Mesendoderm (in vitro differentiated cells): ENCODE measurements around the gene ZNF70.

Source experiments
- DNase-seq: peaks from one replicate; pipeline ENCODE4 v3.0.0; 2013
- H2AK5ac ChIP-seq: 2 replicates; pipeline ENCODE4 v1.6.1; 2013; ENCODE audit warnings: low read length, inconsistent platforms
- H2BK120ac ChIP-seq: 2 replicates; pipeline ENCODE4 v1.6.1; 2013; ENCODE audit warnings: low read depth, mild to moderate bottlenecking, low read length, moderate library complexity, mixed read lengths
- H2BK15ac ChIP-seq: replicated peaks from 2 replicates; pipeline ENCODE4 v1.6.1; 2013; ENCODE audit warnings: low read depth, mild to moderate bottlenecking, moderate library complexity
- H2BK5ac ChIP-seq: 2 replicates; pipeline ENCODE4 v1.6.1; 2013; ENCODE audit warnings: low read length, inconsistent platforms
- H3K18ac ChIP-seq: 2 replicates; pipeline ENCODE4 v1.6.1; 2013; ENCODE audit warnings: mild to moderate bottlenecking, low read length, mixed read lengths
- H3K23ac ChIP-seq: one replicate; pipeline ENCODE4 v1.6.1; 2013; ENCODE audit warnings: low read length
- H3K27ac ChIP-seq: 2 replicates; pipeline ENCODE4 v1.5.1; 2013; ENCODE audit warnings: low read depth, mild to moderate bottlenecking, inconsistent platforms, low read length, moderate library complexity
- H3K27me3 ChIP-seq: 2 replicates; pipeline ENCODE4 v1.6.1; 2013; ENCODE audit warnings: low read length, control low read depth, mild to moderate bottlenecking, inconsistent platforms; ENCODE audit not compliant: insufficient read depth, poor library complexity
- H3K36me3 ChIP-seq: 2 replicates; pipeline ENCODE4 v1.6.1; 2013; ENCODE audit warnings: low read length, inconsistent platforms; ENCODE audit not compliant: control insufficient read depth, insufficient read depth
- H3K4ac ChIP-seq: one replicate; pipeline ENCODE4 v1.6.1; 2013; ENCODE audit warnings: low read depth, mild to moderate bottlenecking, low read length, moderate library complexity
- H3K4me1 ChIP-seq: 2 replicates; pipeline ENCODE4 v1.6.1; 2013; ENCODE audit warnings: low read depth, low read length, inconsistent platforms; ENCODE audit not compliant: control insufficient read depth
- H3K4me2 ChIP-seq: 2 replicates; pipeline ENCODE4 v1.6.1; 2013; ENCODE audit warnings: low read length
- H3K4me3 ChIP-seq: 2 replicates; pipeline ENCODE4 v1.5.1; 2013; ENCODE audit warnings: mild to moderate bottlenecking, low read length
- H3K56ac ChIP-seq: one replicate; pipeline ENCODE4 v1.6.1; 2013; ENCODE audit warnings: low read length
- H3K79me1 ChIP-seq: 2 replicates; pipeline ENCODE4 v1.6.1; 2013; ENCODE audit warnings: low read length, inconsistent platforms
- H3K79me2 ChIP-seq: 2 replicates; pipeline ENCODE4 v1.6.1; 2013; ENCODE audit warnings: mild to moderate bottlenecking, low read length; ENCODE audit not compliant: control insufficient read depth, insufficient read depth
- H3K9ac ChIP-seq: 2 replicates; pipeline ENCODE4 v1.6.1; 2013; ENCODE audit warnings: low read length, inconsistent platforms
- H4K5ac ChIP-seq: one replicate; pipeline ENCODE4 v1.6.1; 2013; ENCODE audit warnings: low read length
- H4K8ac ChIP-seq: one replicate; pipeline ENCODE4 v1.6.1; 2013; ENCODE audit warnings: low read depth, mild to moderate bottlenecking, control low read depth, low read length, moderate library complexity
- WGBS: extraction: QIAGEN DNeasy Blood & Tissue Kit; methylation state at CpG from one replicate; pipeline ENCODE4 v1.1.7; 2013; ENCODE audit warnings: low lambda C conversion rate, missing lambda C conversion rate; ENCODE audit not compliant: insufficient coverage; ENCODE audit errors: extremely low coverage; 5-methylcytosine and 5-hydroxymethylcytosine counted together

The ZNF70 gene

GRCh38 chr22:23753385-23753784 is 2.5 kb upstream of the ZNF70 start:
- Histone ChIP-seq H2BK15ac (no peak overlapping the region), H3K23ac (no peak overlapping the region), H3K9ac (no peak overlapping the region), H3K36me3 (no peaks in the 10 kb centered on the region), H2AK5ac (no peak overlapping the region), H3K56ac (no peak overlapping the region), H2BK5ac (no peak overlapping the region), H4K8ac (no peak overlapping the region), H2BK120ac (no peak overlapping the region), H3K4me2 (no peak overlapping the region), H3K4me1 (peaks cover 2% of the 10 kb centered on the region), H3K79me1 (no peaks in the 10 kb centered on the region), H3K4me3 (no peak overlapping the region), H3K4ac (no peak overlapping the region), H4K5ac (no peak overlapping the region), H3K18ac (no peak overlapping the region), H3K79me2 (no peaks in the 10 kb centered on the region), H3K27ac (no peak overlapping the region), H3K27me3 (no peaks in the 10 kb centered on the region)
- no peak for DNase-seq
- no CpG with 5 or more reads among the region's 2 CpGs for WGBS

GRCh38 chr22:23752750-23753149 is 1.8 kb upstream of the ZNF70 start:
- Histone ChIP-seq H2BK15ac (no peak overlapping the region), H2BK120ac (no peak overlapping the region), H3K23ac (no peak overlapping the region), H3K4me2 (no peak overlapping the region), H3K18ac (no peak overlapping the region), H3K79me1 (no peaks in the 10 kb centered on the region), H3K56ac (no peak overlapping the region), H3K9ac (no peak overlapping the region), H2AK5ac (no peak overlapping the region), H3K27ac (no peak overlapping the region), H4K5ac (no peak overlapping the region), H3K27me3 (no peaks in the 10 kb centered on the region), H2BK5ac (no peak overlapping the region), H3K79me2 (no peaks in the 10 kb centered on the region), H3K4ac (no peak overlapping the region), H3K4me3 (no peak overlapping the region), H3K36me3 (no peaks in the 10 kb centered on the region), H4K8ac (no peak overlapping the region), H3K4me1 (peaks cover 2% of the 10 kb centered on the region)
- WGBS = no CpG with 5 or more reads among the region's 16 CpGs
- DNase-seq = no peak

GRCh38 chr22:23752090-23752691 is 1.3 kb upstream of the ZNF70 start:
- Histone ChIP-seq H3K27ac (no peak overlapping the region), H3K4me1 (peaks cover 2% of the 10 kb centered on the region), H2BK5ac (no peak overlapping the region), H2BK120ac (no peak overlapping the region), H3K56ac (no peak overlapping the region), H2AK5ac (peak overlapping the region; percentile 38), H3K79me1 (no peaks in the 10 kb centered on the region), H3K4me3 (no peak overlapping the region), H3K18ac (no peak overlapping the region), H4K8ac (no peak overlapping the region), H4K5ac (no peak overlapping the region), H3K23ac (no peak overlapping the region), H3K4ac (no peak overlapping the region), H3K9ac (no peak overlapping the region), H3K36me3 (no peaks in the 10 kb centered on the region), H3K4me2 (no peak overlapping the region), H3K79me2 (no peaks in the 10 kb centered on the region), H3K27me3 (no peaks in the 10 kb centered on the region), H2BK15ac (no peak overlapping the region)
- no CpG with 5 or more reads among the region's 9 CpGs for WGBS
- DNase-seq = no peak

- WGBS = no CpG with 5 or more reads among the region's 22 CpGs
These were observed 607 bp upstream of the ZNF70 start for GRCh38 chr22:23751441-23751996.

GRCh38 chr22:23750367-23750713 is 572 bp downstream of the ZNF70 start:
- no peak for DNase-seq
- no peak overlapping the region for H2BK15ac ChIP-seq
- no peak overlapping the region for H2AK5ac ChIP-seq
- no peak overlapping the region for H3K18ac ChIP-seq
- peak overlapping the region; percentile 94 for H3K56ac ChIP-seq
- no peak overlapping the region for H4K5ac ChIP-seq
- no peaks in the 10 kb centered on the region for H3K79me2 ChIP-seq
- H3K4me1 ChIP-seq = peaks cover 2% of the 10 kb centered on the region
- H3K4me3 ChIP-seq = peak overlapping the region; percentile 79
- H2BK5ac ChIP-seq = no peak overlapping the region
- no peaks in the 10 kb centered on the region for H3K36me3 ChIP-seq
- WGBS = no CpG with 5 or more reads among the region's 5 CpGs
- no peak overlapping the region for H3K27ac ChIP-seq
- H4K8ac ChIP-seq = no peak overlapping the region
- H3K4me2 ChIP-seq = peak overlapping the region; percentile 82
- no peak overlapping the region for H3K23ac ChIP-seq
- H3K79me1 ChIP-seq = no peaks in the 10 kb centered on the region
- no peaks in the 10 kb centered on the region for H3K27me3 ChIP-seq
- no peak overlapping the region for H3K4ac ChIP-seq
- H2BK120ac ChIP-seq = no peak overlapping the region
- peak overlapping the region; percentile 86 for H3K9ac ChIP-seq

More at GRCh38 chr22:23751441-23751996, 607 bp upstream of the ZNF70 start:
- H3K4me2 ChIP-seq = peak overlapping the region; percentile 70
- no peaks in the 10 kb centered on the region for H3K36me3 ChIP-seq
- no peak overlapping the region for H2AK5ac ChIP-seq
- no peak overlapping the region for H2BK120ac ChIP-seq
- peak overlapping the region; percentile 85 for H3K4ac ChIP-seq
- peak overlapping the region; percentile 77 for H3K9ac ChIP-seq
- H4K5ac ChIP-seq = no peak overlapping the region
- H3K18ac ChIP-seq = peak overlapping the region; percentile 19
- peak overlapping the region; percentile 39 for H3K4me3 ChIP-seq
- peaks cover 2% of the 10 kb centered on the region for H3K4me1 ChIP-seq
- no peak overlapping the region for H2BK15ac ChIP-seq
- H3K56ac ChIP-seq = peak overlapping the region; percentile 90
- no peak overlapping the region for H4K8ac ChIP-seq
- peak; percentile 56 for DNase-seq
- no peaks in the 10 kb centered on the region for H3K79me1 ChIP-seq
- H3K27me3 ChIP-seq = no peaks in the 10 kb centered on the region
- peak overlapping the region; percentile 59 for H3K23ac ChIP-seq
- no peaks in the 10 kb centered on the region for H3K79me2 ChIP-seq
- no peak overlapping the region for H2BK5ac ChIP-seq
- peak overlapping the region; percentile 70 for H3K27ac ChIP-seq

GRCh38 chr22:23749841-23750301 is 1.0 kb downstream of the ZNF70 start:
- Histone ChIP-seq H2AK5ac (no peak overlapping the region), H4K5ac (peak overlapping the region; percentile 56), H3K36me3 (no peaks in the 10 kb centered on the region), H3K18ac (no peak overlapping the region), H3K56ac (peak overlapping the region; percentile 94), H3K4me2 (peak overlapping the region; percentile 82), H2BK5ac (no peak overlapping the region), H2BK15ac (no peak overlapping the region), H4K8ac (no peak overlapping the region), H3K4me1 (peaks cover 2% of the 10 kb centered on the region), H3K79me1 (no peaks in the 10 kb centered on the region), H3K23ac (no peak overlapping the region), H3K27ac (no peak overlapping the region), H3K79me2 (no peaks in the 10 kb centered on the region), H3K4ac (no peak overlapping the region), H3K9ac (no peak overlapping the region), H3K4me3 (no peak overlapping the region), H3K27me3 (no peaks in the 10 kb centered on the region), H2BK120ac (no peak overlapping the region)
- WGBS = no CpG with 5 or more reads among the region's 12 CpGs
- no peak for DNase-seq
